Stimulated activated CD4-positive, alpha-beta T cell treated with anti-CD3 and anti-CD28 coated beads, Interleukin-1b, Interleukin-23, amount 100 ng/mL, for 4 hours (primary cell): Measurements from ENCODE around the gene PDIA5.
"Not testable (repeated sequence)": the region's sequence is repeated elsewhere in the genome, so short reads cannot be mapped to it uniquely, and the experiment has no call there.

Experiments
- DNase-seq, 2 donors: peaks; one replicate each; pipeline ENCODE4 v3.0.0-alpha.2; 2020; ENCODE audit warnings: low read depth in 2 of 2

Gene PDIA5

DNA sequence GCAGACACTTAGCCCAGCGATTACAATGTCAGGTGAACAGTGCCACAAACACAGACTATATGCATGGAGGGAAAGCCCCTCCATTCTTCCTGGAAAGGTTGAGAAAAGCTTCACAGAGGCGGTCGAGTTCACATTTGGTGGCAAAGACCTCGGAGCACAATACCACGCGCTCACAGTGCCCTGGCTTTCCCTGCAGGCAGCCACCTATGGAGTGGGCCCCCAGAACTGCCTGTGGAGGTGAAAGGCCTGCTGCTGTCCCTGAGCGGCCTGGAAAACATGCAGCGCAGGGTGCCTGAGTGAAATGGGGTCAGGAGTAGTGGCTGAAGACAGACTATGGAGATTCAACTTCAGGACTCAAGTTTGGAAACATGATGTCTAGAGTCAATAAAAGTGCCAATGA, 26.9 kb downstream of the PDIA5 start:
- no peak for DNase-seq

DNA sequence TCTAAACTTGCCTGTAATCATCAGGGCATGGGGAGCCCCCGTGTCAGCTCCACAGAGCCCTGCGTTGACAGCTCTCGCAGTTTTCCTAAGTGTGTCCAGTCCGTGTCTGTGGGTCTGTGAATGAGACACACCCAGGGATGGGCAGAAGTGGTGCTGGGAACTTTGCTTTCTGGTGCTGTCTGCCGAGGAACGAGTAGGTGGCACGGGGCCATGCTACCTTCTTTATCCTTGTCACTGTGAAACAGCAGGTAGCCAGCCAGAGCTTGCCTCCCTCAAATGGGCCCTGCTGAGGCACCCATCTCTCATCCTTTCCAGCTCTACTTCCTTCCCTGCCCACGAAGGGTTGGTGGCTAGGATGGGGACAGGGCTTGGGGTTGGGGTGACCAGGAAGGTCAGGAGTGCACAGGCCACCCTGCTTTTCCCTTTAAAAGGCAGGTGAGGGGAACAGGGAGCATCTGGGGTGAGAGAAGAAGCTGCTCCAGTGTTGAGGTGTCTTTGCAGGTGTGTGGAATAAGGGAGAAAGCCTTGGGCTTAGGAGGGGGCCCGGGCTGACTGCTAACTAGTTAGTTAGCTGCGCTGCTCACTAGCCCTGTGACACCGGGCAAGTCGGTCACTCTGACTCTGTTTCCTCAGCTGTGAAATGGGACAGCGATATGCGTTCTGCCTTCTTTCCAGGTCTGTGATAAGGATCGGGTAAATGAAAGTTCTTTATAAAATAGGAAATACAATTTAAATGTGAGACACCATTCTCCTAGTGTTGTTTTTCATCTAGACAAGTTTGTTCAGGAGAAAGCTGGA, 27.9 kb downstream of the PDIA5 start:
- DNase-seq = no peak

DNA sequence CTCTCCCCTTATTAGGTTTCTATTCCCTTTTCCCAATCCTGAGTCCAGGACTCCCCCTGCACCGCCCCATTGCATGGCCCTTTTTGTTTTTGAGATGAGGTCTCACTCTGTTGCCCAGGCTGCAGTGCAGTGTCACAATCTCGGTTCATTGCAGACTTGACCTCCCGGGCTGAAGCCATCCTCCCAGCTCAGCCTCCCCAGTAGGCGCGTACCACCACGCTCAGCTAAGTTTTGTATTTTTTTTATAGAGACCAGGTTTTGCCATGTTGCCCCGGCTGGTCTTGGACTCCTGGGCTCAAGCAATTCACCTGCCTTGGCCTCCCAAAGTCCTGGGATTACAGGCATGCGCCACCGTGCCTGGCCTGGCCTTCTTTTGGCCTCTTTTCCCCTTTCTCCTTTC, 29.3 kb downstream of the PDIA5 start:
- no peak for DNase-seq

DNA sequence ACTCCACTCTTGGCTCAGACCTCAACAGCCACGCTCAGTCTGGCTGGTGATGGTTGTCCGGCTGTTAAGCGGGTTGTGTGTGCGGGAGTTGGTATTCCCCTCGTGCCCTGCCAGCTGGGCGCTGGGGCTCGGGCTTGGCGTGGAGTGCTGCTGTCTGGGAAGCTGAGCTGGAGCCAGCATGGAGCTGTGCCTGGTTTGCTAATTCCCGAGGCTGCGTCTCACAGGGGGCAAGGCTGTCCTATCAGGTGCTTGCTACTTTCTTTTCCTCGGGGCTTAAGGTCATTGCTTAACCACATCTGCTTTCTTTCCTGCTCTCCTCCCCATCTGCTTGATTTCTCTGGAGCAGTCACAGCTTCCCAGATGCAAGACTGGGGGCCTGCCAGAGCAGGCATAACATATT, 29.9 kb downstream of the PDIA5 start:
- DNase-seq = no peak

DNA sequence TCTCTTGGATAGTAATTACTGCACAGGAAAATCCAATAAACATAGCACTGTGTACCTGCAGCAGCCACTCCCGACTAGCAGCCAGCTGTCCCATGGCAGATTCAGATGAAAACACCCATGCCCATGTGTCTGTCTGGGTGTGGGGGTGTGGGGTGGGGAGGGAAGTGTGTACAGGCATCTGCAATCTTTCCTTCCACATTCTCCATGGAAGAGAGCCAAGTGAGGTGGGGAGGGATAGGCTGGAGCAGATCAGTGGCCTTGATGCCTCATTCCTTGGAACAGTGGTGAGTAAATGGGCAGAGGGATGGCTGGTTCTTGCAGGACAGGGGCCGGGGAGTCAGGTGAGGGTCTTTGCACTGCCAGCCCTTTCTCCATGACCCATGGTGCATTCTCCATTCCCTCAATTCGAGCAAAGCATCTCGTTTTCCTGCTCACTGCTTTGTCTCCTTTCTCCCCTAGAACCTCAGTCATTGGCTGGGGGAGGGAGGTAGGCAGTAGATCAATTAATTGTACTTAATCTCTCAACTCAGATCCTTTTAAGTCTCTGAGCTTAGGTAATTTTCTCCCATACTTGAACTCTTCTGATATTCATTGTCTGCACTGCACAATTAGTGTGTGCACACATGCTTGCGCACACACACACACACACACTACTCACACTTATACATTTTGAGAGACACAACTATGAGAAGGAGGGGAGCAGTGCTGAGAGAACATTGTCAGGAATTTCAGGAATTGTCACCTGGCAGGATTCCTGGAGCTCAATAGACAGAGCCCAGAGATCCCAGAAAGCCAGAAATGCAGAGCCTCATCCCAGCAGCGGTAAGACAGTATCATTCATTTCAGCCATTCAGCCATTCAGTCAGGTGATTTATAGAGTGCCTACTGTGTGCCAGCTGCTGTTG, 31.9 kb downstream of the PDIA5 start:
- no peak for DNase-seq

DNA sequence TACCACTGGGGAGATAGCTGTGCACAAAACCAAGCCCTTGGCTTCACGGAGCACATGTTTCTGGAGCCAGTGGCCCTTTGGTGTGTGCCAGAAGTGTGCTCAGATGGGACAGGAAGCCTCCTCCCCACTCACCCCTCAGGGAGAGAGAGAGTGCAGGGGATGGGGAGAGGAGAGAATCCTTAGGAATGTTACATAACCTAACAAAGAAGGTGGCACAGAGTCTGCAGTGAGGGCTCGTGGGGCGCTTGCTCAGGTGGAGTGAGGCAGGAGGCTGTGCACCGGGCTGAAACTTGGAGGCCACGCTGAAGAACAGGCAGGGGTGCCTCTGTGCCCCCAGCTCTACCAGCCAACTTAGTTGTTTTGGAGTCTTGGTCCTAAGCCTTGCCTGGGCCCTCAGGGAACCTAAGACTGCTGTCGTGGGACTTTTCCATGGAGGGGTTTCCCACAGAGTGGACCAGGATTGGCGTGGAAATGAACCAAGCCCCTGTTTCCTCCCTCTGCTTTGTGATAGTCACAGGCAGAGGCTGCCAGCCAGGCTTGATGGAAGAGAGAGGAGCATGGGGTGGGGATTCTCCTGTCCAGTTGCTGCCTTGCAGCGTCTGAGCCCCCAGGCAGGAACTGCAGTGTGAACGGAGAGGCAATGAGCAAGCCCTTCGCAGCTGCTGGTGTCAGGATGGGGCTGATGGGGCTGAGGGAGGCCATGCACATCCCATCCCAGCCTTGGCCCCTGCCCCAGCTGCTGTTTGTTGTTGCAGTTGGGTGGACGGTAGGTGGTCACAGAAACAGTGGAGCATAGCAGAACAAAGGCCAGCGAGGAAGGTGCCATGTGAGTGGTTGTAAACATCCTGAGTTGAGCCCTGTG, 32.7 kb downstream of the PDIA5 start:
- no peak for DNase-seq

DNA sequence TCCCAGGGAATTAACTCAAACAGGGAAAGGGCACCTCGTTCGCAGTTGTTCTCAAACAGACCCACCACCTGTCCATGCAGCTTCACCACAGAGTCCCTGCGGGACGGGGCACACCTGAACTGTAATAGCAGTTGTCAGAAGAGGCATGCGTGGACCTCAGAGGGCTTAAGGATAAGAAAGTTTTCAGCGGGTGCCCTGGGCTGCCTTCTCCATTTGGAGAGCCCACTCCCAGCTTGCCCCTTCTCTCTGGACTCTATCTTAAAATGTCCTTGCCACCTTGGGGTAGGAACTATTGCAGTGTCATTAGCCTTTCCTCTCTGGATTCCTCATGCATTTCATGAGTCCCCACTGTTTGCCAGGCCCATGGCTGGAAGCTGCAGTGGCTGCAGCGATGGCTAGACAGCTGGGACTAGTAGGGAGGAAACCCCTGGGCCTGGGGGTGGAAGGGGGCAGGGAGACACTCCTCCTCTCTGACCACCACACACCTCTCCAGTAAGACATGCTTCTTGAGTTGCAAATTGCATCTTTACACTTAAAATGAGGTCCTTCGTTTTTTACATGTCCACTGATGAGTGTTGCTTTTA, 33.5 kb downstream of the PDIA5 start:
- DNase-seq = no peak

DNA sequence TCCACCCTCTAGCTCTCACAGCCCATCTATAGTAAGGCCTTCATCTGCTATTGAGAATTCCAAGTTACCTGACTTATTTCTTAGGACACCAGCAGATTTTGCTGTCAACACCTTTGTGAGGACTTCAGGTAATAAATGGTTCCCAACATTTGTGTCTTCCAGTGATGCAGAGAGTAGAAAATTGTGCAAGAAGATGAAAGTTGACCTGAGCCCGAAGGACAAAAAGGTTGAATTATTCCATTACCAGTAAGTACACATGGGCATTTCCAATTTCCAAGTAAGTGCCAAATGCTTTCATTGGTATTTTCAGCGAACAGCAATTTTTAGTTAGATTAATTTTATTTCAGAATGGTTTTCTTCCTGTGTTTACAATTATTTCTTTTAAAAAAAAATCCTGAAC, 35.4 kb downstream of the PDIA5 start:
- no peak for DNase-seq

DNA sequence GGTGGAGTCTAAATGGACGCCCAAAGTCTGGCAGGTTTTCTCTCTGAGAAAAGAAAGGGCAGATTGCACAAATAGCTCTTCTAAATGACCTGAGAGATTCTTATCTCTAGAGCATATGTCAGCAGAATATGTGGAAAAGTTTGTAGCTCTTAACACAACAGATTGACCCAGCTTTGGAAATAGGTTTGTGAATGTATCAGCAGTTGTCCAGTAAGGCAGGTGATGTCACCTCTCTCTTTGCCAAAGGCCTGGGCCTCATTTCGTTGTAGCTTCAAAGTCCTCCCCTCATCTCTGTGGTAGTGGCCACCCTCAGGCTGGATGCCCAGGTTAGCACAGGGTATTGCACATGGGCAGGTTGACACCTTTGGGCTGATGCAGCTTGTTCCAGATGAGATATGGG, 36.0 kb downstream of the PDIA5 start:
- no peak for DNase-seq

DNA sequence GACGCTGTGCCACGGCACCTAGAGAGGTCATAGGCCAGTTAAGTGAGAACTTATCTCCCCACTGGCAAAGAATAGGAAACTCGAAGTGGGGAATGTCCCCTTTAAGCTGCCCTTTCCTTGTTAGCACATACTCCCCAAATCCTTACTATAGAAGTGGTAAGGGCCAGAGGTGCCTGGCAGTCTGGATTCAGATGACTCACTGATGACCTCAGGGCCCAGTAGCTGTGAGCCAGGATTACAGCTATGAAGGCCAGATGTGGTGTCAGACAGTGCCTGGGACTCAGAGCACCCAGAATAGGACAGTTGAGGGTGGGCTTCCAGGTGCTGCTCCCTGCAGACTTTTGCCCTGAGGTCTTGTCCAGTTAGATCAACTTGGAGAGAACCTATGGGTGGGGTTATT, 37.7 kb downstream of the PDIA5 start:
- DNase-seq = no peak

DNA sequence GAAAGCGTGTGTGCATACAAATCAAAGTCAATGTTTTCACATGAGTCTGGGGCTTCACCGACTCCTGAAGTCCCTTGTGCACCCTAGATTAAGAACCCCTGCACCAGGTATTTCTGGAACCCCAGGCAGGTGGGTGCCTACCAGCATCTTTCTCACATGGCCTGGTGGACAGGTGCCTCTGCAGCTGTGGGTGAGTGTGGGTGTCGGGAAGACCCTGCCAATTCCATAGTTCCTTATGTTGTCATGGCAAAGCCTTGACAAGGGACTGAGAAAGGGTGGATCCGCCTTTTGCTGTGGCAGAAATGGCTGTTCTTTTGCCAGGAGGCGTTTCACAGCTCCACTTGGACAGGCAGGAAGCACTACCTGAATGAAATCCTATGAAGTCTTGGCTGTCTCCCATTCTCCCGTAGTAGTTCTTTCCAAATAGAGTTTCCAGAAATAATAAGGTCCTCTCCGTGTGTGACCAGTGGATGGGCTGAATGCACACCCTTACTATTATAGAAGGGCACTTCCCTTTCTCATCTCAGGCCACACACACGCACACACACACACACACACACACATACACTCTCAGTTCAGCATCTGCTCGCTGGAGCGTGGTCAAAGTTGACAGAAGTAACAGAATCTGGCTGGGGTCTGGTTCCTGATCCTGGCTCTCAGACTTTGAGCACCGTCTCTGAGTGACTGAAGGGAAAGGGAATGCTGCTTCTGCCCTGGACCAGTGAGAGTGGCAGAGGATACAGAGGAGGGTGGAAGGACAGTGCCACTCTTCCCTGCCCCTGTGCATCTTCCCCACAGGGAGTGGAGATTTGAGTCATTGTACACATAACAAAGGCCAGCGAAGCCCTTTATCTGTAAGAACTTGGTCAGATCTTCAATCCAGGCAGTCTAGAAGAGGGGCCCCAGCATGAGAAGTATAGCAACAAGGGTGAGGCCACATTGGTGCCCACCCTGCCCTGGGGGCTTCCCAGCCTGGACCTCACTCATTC, 38.7 kb downstream of the PDIA5 start:
- DNase-seq = no peak

DNA sequence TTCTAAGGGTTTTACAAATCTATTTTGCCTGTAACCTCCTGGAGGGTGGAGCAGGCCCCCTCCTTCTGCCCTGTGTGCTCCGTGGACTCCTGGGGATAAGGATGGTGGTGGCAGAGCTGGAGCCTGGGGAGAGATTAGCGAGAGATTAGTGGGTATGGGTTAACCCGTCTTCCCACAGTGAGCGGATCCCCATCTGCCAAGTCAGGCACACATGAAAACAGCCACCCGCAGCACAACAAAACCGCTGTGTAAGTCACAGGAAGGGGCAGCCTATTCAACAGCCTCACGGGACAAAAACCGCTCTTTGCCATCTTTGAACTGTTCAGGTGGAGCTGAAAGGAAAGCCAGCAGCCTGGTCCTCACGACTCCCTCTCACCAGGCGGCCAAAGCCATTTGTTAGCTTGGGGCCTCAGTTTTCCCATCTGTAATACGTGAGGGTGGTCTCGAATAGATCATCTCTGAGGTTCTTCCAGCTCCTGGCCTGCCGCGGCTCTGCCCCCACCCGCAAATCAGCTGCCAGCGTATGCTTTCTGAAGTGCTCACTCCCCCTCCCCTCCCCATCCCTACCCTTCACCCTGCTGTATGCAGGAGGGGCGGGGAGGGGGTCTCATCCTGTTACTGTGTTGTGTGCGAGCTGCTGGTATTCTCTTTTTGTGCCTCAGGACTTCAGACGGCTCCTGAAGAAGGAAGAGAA, 43.6 kb downstream of the PDIA5 start:
- no peak for DNase-seq

DNA sequence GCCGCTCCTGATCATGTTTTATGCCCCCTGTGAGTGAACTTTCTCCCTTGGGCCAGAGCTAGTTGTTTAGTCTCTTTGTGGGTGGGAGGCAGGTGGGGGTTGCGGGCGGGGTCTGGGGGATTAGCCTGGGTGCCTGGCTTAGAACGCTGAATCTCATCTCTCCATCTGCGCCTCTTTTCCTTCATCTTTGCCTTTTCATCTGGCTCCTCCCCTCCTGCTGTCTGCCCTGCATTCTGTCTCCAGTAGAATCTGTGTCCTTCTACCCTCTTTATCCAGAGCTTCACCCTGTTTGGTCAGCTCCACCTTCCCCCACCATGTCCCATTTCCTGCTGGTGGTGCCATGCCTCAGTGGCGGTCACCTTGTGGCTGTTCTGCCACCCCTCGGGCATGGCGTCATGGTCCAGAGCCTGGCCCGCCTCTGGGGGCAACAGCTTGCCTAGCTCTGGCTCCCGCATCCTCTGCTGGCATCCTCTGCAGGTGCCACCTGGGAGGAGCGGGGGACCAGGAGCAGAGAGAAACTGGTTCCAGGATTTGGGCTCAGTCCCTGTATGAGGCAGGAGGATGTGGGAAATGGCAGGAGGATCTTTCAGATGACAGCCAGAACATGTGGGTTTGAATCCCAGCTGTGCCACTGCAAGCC, 44.3 kb downstream of the PDIA5 start:
- no peak for DNase-seq

DNA sequence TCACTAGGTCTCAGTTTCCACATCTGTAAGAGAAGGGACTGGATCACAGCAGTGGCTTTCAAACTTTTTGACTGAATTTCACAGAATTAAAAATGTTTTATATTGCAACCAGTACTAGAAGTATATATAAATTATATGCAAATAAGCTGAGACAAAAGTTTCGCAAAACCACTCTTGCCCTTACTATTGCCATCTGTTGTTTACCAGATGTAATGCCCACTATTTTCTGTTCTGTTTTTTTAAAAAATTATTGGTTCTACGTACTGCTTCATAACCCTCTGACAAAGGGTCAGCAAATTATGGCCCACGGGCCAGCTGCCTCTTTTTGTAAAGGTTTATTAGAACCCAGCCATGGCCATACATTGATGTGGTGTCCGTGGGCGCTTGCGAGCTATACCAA, 44.8 kb downstream of the PDIA5 start:
- DNase-seq = no peak

DNA sequence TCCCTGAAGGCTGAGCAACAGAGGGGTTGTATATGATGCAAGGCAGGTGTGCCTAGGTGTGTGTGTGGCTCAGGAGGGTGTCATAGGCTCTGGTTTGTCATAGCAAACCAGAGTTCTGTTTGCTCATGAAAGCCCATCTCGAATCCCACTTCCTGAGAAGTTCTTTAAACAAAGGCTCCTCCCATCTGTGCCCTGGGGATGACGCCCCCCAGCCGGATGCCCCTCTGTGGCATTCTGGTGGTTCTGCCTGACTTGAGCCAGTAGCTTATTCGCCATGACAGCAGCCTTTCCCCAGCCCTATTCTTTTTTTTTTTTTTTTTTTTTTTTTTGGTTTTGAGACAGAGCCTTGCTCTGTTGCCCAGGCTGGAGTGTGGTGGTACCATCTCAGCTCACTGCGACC, 45.4 kb downstream of the PDIA5 start:
- no peak for DNase-seq

DNA sequence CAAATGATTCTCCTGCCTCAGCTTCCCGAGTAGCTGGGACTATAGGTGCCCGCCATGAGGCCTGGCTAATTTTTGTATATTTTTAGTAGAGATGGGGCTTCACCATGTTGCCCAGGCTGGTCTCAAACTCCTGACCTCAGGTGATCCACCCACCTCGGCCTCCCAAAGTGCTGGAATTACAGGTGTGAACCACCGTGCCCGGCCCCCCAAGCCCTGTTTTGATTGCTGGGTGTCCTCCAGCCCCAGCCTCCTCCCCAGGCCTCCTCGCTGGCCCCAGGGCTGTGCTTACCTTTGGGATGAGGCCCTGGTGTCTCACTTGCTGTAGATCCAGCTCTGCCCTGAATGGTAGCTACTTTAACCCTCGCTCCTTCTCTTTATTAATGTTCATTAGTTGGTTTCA, 45.8 kb downstream of the PDIA5 start:
- DNase-seq = not testable (repeated sequence)

DNA sequence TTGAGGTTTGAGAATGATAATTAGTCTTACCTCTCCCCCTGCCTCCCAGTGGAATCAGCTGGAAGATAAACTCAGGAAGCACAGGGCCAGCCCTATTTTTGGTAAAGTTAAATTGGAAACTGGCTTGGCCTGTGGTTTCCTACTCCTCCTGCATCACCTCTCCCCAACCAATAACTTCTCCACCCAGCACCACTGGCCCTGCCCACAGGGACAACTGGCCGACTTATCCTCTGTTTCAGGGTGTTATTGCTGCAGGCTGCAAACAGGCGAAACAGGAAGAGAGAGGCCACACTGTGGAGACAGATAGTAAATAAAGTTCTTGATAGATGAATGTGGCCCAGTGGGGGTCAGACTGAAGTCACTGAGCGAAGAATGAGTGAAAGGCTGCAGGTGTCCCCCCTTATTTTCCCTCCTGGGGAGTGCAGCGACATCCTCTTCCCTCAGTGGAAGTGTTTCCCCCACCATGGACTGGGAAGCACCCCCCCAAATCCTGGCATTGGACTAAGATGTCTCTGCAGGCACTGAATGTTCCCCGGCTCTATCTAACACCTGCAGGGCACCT, 47.1 kb downstream of the PDIA5 start:
- DNase-seq = no peak

DNA sequence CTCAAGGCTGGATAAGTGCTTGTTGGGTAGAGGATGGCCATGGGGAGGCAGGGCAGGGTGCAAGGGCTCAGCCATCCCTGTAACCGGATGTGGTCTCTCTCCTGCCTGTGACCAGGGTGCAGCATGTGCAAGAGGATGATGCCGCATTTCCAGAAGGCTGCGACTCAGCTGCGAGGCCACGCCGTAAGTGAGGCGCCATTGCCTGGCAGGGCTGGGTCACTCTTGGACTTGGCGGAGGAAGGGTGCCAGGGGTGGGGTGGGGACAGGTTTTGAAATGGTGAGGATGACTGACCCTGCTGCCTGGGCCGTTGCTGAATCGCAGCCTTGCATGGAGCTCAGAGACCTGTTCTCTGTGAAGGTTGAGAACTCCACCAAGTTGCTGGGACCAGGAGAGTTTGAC, 49.3 kb downstream of the PDIA5 start:
- no peak for DNase-seq

DNA sequence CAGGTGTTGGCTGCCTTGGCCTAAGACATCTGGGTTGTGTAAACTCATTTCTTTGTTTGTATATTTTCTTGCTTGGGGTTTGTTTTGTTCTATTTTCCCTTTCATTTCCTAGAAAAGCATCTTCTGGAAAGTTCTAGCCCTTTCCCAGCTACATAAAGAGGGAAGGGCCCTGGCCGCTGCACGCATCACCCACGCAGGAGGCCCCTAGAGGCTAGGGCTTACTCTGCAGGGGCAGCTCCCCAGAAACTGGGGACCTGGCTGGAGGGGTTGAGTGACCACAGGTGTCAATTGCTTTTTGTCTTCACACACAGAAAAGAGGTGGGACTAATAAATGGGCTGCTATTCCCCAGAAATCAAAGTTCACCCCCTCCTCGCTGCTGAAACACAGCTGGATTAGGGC, 52.6 kb downstream of the PDIA5 start:
- no peak for DNase-seq
